ENCODE results near the gene FTH1.

FTH1 gene

GRCh38 chr11:61978703-61979661 lies 11.5 kb upstream of the FTH1 start:
- no peak for DNase-seq (ENCODE audit: low spot score)

- DNase-seq (ENCODE audit: low spot score) = no peak
These were observed 9.5 kb upstream of the FTH1 start for GRCh38 chr11:61976813-61977475.

DNA sequence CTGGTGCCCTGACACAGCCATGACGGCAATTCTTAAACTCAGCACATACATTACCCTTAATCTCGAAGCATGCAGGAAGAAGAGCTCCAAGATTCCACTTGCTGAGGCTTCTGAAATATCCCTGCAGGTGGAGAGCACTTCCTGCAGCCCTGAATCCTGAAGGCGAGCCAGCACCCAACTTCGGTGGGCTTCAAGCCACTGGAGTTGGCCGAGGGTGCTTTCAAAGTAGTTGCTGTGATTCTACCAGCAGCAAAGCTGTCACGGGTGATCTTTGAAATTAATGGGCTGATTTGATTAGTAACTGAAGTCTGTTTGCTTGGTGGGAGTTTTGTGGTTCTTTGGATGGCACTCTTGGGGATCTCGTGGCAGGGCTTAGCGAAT lies 9.0 kb upstream of the FTH1 start:
- DNase-seq (ENCODE audit: low spot score) = no peak

- no peak for DNase-seq (ENCODE audit: low spot score)
These were observed 8.4 kb upstream of the FTH1 start for GRCh38 chr11:61975638-61976419.

- no peak for DNase-seq (ENCODE audit: low spot score)
These were observed 7.6 kb upstream of the FTH1 start for GRCh38 chr11:61974766-61975631.

- no peak for DNase-seq (ENCODE audit: low spot score)
These were observed 6.2 kb upstream of the FTH1 start for GRCh38 chr11:61973476-61974162.

DNA sequence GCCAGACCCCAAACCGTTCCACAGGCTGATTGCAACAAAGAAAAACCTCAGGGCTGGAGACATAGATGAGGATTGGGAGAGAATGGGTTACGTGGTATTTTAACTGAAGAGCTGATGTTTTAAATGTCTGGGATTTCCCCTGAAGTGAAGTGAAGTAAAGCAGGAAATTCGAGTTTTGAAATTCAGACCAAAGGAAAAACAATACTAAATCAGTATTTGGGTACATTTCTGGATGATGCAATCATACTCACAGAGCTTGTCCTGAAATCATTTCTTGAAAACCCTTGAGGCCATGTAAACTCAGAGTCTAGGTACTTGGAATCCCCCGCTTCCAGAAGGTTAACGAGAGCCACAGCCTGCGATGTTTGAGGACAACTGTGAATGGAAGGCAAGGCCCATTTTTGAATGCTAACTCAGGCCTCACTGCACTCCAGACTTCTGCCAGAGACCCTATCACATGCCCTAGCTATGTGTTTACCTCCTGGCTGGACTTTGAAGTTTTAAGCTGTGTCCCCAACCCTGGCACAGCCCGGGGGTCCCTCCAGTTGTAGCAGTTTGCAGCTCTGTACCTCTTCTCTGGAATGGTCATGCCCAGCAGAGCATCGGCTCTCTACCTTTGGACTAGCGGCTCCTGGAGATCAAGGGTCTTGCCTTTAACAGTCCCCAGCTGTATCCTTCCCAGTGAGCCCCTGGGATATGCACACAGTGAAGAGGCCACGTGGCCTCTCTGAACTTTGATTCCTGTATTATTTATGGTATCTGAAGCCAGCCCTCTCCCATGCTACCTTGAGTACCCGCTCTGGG lies 5.4 kb upstream of the FTH1 start:
- DNase-seq (ENCODE audit: low spot score) = no peak

DNA sequence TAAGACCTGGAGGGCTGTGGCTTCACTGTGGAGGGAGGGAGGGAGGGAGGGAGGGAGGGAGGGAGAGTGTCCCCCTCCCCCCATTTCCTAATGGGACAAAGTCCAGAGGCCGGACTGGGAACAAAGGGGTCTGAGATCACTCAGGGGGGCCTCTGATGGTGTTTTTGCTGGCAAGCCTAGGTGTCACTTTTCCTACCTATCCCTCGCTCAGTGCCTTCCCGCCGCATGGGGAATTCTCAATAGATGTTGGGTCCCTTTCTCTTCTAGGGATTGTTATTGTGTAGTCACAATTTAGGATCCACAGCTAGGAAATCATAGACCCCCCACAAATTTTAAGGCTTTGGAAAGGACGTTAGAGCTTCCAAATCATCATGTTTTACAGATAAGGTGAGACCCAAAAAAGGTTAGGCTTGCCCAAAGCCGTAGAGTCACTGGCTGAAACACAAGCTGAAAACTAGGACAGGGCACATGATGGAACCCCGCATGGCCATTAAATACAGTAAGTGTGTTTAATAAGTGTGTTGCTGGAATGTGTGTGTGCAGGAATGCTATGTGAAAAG lies 4.8 kb upstream of the FTH1 start:
- DNase-seq (ENCODE audit: low spot score) = peak; percentile 49

DNA sequence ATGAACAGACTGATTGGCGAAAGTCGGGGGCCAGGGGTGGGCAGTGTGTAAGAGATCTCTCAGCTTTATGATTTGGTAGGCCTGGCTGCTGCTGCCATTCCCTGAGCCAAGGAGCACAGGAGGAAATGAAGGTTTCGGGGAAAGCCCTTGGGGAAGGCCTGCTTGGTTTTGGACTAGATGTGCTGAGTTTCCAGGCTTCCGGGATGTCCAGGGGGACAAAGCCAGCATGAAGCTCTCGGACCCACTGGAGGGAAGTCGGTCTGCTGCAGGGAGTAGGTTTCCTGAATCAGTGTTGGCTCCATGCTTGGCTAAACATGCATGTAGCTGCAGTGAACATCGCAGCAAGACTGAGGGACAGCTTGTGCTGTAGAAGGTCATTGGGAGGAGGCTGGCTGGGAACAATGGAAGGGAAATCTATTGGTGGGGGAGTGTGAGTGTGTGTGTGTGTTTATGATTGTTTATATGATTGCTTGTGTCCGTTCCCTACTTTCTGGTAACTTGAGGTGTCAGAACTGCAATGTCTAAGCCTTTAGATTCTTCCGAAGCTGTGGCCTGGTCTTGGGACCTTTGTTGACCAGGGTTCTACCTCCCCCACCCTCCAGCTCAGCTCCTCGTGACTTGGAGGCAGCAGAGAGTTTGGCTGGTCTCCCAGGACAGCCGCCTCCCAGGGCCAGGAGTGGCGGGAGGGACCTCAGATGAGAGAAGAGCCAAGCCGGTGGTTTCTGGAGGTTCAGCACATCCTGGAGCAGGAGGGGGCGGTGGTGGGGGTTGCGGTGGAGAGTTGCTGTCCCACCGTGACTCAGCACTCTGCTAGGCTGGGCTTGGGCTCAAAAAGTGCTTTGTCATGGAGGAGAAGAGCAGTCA lies 4.0 kb upstream of the FTH1 start:
- DNase-seq (ENCODE audit: low spot score) = peak; percentile 97

- no peak for DNase-seq (ENCODE audit: low spot score)
These were observed 2.6 kb upstream of the FTH1 start for GRCh38 chr11:61969838-61970662.

GRCh38 chr11:61969391-61969758 lies 1.9 kb upstream of the FTH1 start:
- DNase-seq (ENCODE audit: low spot score) = no peak

GRCh38 chr11:61968758-61969390 lies 1.4 kb upstream of the FTH1 start:
- no peak for DNase-seq (ENCODE audit: low spot score)

GRCh38 chr11:61967924-61968757 lies 707 bp upstream of the FTH1 start:
- DNase-seq (ENCODE audit: low spot score) = peak; percentile 76

- DNase-seq (ENCODE audit: low spot score) = no peak
These were observed 709 bp downstream of the FTH1 start for GRCh38 chr11:61966734-61967115.

GRCh38 chr11:61964666-61965271 lies 2.7 kb downstream of the FTH1 start:
- DNase-seq (ENCODE audit: low spot score) = peak; percentile 15

DNA sequence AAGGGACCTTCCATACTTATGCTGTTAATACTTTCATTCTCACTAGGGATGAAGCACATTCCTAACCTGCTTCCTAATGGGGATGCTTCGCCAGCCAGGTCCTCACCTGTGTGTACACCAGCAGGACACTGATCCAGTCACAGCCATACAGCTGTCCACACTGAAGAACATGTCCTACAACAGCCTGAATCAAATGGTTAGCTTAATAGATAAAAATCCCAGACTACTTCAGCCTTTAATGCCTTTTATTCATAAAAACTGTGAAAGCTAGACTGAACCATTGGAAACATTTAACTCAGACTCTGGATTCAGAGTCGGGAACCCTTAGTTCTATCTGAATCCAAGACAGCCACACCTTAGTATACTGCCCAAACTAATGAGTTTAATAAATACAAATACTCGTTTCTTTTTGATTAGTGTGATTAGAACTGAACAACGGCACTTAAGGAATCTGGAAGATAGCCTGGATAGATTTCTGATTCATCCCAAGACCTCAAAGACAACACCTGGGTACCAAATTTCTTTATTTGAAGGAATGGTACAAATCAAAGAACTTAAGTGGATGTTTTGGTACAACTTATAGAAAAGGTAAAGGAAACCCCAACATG lies 3.3 kb downstream of the FTH1 start:
- no peak for DNase-seq (ENCODE audit: low spot score)
